Stimulated activated CD4-positive, alpha-beta T cell treated with anti-CD3 and anti-CD28 coated beads, Interleukin-1b, Interleukin-23, amount 100 ng/mL, for 24 hours (primary cell): ENCODE results near the gene SERPINA3.

Experiments used
- DNase-seq, 4 experiments: peaks; one replicate each; pipeline ENCODE4 v3.0.0-alpha.2; 2020; ENCODE audit warnings: low read depth in 4 of 4, low spot score in 1 of 4

The SERPINA3 gene

DNA sequence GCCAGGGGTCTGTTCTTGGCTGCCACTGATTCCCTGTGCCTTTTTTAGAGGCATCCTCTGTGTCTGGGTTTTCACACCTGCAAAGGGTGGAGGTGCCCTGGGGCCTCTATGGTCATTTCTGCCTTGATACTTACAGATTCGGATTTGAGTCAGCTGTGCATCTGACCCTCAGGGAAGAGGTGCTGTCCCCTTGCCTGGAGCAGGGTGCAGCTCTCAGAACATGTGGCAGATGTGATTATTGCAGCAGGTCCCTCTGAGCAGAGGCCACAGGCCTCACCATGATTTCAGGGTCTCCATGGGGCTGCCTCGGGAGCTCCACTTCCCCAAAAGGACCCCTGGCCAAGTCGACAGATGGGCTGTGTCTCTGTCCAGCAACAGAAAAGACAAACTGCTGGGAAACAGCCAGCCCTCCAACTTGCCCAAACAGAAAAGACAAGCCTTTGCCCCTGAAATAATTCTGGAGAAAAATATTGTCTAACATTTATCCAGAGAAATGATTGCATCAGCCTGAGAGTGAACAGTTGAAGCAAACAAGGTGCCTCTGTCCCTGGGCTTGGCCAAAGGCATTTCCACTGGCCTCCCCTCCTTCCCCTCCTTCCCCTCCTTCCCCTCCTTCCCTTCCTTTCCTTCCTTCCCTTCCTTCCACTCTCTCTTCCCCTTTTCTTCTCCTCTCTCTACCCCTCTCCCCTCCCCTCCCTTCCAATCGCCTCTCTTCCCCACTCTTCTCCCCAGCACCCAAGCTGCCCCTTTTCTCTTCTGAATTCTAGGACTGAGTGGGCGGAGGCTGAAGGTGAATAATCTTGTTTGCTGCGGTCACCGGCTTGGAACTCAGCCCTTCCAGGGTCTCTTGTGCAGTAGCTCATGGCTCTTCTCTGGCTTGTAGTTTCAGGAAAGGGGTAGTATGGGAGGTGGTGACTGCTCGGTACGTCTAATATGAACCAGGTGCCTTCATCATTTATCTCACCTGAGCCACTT lies 676 bp downstream of the SERPINA3 start:
- no peak for DNase-seq

DNA sequence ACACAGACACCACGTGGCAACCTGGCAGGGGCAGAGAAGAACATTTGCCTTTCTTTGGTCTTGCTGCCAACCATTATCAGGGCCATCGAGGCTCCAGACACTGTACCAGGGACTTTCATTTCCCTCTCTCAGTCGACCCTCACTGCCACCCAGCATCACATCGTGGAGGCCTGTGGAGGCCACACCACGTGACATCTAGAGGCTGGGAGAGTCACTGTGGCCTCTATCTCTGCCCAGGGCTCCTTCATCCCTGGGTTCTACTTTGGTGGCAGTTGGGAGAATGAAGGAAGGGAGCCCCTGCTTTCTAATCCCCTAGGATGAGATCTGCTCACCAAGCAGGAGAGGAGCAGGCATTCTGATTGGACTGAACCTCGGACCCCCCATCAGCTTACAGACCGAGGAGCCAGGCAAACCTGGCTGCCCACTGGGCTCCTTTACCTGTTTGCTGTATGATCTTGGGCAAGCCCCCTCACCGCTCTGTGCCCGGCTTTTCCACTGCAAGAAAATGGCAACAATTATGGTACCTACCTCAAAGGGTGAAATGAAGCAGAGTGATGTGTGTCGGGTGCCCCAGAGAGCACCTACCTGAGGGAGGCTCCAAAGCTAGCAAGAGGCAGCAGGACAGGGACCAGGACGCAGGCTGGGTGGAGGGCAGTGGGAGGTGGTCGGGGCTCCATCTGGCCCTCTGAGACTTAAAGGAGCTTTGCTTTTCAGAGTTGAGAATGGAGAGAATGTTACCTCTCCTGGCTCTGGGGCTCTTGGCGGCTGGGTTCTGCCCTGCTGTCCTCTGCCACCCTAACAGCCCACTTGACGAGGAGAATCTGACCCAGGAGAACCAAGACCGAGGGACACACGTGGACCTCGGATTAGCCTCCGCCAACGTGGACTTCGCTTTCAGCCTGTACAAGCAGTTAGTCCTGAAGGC lies 1.8 kb downstream of the SERPINA3 start:
- DNase-seq = no peak

DNA sequence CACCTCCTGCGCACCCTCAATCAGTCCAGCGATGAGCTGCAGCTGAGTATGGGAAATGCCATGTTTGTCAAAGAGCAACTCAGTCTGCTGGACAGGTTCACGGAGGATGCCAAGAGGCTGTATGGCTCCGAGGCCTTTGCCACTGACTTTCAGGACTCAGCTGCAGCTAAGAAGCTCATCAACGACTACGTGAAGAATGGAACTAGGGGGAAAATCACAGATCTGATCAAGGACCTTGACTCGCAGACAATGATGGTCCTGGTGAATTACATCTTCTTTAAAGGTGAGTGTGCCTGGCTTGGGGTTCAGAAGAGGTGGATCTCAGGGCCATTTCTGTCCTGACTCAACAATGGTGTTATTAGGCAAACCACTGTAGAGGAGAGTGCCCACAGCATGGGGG lies 2.6 kb downstream of the SERPINA3 start:
- no peak for DNase-seq

DNA sequence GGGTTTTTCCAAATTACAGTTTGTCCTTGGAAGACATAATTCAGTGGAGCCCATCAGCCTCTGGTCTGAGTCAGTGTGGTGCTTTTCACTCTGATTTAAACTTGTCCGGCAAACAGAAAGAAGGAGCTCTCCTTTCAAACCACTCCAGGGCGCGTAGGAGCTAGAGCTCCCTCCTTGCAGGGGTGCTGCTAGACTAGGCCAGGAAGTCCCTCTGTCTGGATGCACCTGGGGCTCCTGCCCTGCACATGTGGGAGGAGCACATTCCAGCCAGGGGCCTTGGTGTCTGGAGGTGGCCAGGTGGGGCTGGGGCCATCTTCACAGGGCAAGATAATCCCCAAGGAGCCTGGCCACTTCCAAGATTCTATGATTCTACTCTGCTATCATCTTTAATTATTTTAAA lies 3.1 kb downstream of the SERPINA3 start:
- no peak for DNase-seq

DNA sequence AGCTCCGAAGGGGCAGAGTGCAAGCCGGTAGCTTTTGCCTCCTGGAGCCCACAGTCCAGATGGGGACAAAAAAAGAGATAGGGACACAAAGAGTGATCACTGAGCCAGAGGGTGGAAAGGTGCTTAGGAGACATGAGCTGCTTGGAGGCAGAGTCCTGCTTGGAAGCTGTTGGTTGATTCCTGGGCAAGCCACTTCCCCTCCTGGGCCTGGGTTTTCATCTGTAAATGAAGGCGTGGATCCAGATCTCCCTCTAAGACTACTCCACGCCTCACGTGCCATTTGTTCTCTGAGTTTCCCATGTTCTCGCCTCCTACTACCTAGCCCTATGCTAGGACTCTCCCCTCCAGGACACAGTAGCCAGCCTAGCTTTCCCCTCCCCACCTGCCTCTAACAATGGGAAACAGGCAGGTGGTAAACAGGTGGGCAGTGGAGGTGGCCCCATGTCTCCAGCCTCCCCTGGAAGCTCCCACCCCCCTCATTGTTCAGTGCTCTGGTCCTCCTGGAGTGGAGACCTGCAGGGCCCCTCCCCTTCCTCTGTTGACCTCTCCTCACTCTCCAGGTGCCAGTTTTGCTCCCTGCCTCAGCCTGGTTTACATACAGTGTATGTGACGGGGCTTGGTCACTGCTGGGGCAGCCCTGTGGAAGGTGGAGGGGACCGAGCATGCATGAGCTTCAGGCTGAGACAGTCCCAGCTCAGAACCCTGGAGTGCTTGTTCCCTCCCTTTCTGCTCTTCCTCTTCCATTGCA lies 3.8 kb downstream of the SERPINA3 start:
- DNase-seq = no peak

DNA sequence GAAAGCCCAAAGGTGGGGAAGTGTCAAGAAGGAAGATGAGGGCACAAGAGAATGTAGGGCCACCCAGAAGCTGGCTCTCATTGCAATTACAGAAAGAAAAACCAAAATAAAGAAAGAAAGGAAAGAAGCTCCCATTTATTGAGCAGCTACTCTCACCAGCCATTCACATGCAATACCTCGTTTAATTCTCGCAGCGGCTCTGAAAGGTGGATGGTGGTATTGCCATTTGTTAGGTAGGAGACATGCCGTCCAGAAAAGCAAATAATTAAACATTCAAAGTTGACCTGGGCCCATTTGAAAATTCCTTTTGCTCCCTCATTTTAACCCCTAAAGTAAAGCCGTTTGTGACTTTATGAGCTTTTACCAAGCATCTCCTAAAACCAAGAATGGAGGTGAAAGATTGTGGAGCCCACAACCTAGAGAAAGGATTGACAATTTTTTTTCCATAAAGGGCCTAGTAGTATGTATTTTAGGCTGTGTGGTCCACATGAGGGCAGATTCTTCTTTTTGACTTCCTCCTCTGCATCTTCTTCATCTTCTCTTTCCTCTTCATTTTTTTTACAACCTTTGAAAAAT lies 5.3 kb downstream of the SERPINA3 start:
- DNase-seq = no peak

DNA sequence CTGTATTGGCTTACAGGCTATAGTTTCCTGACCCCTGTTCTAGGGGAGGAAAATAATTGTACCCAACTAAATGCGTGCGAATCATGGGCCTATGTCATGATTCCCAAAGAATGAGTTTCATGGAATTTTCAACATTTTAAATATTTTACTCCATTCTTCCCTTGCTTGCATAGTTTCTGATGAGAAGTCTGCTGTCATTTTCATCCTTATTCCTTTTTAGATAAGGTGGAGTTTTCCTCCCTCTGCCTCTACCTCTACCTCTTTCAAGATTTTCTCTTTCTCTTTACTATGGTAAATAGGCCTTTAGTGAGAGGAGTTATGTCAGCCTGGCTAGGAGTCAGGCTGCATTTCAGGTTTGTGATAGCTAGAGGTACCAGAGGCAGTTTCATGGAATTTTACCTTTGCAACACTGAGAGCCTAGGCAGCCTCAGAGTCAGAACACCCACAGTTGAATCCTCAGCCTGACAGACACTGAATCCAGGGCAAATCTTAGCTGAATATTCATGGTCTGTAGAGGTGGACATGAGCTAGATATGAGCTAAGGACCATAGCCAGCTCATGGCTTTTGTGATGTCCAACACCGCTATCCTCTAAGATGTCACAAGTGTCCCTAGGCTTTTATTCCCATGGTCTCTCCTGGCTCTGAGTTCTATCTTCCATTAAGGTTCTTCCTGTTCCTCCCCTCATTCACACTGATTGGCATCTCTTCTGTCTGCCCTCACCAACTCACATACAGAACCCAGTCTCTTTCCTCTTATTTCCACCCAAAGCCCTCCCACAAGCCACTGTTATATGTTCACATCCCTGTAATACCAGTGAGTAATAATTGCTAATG lies 6.0 kb downstream of the SERPINA3 start:
- DNase-seq = no peak

DNA sequence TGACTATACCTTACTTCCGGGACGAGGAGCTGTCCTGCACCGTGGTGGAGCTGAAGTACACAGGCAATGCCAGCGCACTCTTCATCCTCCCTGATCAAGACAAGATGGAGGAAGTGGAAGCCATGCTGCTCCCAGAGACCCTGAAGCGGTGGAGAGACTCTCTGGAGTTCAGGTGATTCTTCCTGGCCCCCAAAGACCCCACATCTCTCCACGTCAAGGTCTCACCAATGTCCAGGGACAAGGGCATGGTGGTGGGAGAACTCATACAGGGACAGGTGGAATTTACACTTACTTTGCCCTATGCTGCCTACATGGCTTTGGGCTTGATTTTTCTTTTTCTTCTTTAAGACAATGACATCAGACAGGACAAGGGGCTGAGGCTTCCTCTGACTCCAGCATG lies 7.1 kb downstream of the SERPINA3 start:
- no peak for DNase-seq

DNA sequence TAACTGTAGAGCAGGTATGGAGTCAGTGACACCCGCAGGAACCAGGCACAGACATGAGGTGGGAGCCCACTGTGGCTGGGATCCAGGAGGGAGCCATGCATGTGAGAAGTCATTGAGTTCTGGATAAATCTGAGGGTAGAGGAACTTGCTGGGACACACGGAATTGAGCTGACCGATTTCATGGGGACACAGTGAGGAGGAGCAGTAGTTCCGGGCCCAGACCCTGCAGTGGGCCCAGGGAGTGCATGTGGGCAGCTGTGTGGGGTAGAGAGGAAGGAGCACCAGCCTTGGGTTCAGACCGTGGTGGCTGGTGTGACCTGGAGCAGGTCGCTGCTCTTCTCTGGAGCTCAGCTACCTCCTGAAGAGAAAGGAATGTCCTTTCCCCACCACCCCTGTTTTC lies 8.4 kb downstream of the SERPINA3 start:
- DNase-seq = no peak

DNA sequence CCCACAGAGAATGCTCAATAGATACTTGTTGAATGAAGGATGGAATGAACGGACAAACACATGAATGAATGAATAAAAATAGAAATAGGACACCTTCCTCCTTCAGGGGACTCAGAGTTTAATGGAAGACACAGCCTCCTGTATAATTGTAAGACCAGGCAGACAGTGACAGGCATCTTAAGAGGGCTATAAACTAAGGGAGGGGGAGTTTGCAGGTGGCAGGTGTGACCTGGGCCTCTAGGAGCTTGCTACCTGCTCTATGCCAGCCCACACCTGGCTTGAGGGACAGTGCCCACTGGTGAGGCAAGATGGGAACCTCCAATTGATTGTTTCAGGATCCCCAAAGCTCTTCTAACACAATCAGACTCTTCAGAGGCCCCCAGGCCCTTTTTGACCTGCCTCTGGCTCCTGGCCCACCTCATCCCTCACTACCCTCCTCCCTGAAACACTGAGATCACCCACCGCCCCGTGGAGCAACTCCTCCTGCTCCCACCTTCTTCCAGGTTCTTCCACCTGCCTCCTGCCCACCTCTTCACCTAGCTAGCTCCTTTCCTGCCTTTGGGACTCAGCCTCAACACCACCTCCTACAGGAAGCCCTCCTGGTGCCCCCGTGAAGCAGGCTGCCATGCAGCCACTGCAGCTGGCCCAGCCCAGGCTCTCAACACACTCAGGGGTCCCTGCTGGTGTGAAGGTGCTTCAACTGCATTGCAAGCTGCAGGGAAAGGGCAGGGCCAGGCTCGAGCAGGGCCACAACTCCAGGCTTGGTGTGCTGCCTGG lies 9.4 kb downstream of the SERPINA3 start:
- DNase-seq = no peak

DNA sequence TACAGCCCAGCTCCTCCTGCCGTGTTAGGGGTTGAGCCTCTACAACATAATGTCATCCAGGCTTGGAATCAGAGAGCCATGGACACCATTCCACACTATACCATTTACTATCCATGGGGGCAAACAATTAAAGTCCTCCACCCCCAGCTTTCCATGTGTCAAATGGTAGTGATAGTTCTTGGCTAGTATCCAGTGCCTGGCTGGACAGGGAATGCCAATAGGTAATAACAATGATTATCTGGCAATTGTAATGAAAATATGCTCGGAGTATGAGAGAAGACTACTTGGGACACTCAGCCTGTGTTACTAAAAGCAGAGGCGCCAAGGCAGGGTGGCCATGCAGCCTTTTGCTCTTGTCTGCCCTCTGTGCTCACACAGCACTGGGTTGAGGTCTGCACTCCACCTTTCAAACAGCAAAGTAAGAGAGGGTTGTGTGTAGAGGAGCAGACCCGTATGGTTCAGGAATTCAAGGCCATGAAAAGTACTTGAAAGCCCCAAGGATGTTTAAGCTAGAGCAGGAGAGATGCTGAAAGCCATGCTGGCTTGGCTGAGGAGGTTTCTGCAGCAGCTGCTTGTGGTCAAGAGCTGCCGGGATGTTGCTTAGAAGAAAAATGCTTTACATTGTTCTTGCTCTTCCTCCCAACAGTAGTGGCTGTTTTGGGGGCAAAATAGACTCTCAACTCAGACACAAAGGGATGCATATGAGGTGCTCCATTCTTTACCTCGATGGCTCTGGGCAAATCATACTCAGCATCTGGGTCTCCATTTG lies 10.6 kb downstream of the SERPINA3 start:
- DNase-seq = no peak

DNA sequence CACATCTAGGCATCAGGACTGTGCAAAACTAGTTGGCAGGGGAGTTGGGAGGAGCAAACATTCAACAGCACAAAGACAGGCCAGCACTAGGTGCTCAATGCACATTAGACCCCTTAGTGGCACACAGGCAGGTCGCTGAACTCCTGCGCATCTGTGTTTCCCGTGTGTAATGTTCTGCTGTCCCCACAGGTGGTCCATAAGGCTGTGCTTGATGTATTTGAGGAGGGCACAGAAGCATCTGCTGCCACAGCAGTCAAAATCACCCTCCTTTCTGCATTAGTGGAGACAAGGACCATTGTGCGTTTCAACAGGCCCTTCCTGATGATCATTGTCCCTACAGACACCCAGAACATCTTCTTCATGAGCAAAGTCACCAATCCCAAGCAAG lies 11.2 kb downstream of the SERPINA3 start:
- DNase-seq = no peak

DNA sequence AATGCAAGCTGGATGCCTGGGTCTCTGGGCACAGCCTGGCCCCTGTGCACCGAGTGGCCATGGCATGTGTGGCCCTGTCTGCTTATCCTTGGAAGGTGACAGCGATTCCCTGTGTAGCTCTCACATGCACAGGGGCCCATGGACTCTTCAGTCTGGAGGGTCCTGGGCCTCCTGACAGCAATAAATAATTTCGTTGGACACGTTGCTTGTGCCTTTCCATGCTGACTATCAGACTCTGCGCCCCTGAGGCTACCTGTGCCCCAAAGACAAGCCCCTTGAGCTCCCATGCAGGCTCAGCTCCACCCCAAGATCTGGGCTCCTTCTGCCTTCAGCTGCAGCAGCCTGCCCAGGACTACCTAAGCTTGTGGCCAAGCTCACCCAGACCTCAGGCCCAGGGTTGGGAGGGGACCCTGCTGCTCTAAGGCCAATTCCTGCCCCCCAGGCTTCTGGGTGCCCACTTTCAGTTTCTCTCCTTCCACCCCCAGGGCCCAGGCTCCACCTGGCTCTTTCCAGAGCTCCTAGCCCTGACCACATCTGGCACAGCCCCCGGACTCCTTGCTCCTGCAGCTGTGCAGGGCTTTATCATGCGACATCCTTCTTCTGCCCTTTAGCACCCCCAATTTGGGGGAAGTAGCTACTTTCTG lies 11.8 kb downstream of the SERPINA3 start:
- no peak for DNase-seq

DNA sequence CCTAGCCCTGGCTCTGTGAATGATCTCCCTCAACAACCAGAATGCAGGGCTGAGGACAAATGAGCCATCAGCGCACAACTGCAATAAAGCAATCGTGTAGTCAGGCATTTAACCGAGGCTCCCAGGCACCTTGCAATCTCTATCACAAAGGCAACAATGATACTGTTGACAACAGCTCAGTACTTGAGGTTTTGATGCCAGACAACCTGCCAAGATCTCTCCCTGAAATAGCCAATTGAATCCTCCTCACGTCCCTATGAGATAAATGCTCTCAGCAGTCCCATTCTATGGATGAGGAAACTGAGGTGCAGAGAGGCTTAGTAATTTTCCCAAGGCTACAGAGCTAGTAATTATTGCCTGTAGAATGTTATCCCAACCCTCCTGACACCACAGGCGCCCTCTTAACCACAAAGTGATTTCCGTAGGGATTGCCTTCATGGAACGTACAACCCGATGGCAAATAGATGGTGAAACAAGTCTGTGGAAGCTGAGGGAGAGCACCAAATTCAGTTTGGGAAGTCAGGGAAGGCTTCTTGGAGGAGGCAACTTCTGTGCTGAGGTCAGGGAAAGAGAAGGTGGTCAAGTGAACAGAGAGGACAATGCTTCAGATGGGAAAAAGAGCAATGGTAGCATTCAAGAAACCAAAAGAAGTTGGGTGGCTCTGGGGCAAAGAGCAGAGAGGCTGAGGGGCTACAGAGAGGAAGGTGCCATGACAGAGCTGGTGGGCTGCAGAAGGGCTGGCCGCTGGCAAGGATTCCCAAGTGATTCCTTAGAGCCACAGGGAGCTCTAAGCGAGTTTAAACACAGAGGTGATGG lies 12.6 kb downstream of the SERPINA3 start:
- no peak for DNase-seq

DNA sequence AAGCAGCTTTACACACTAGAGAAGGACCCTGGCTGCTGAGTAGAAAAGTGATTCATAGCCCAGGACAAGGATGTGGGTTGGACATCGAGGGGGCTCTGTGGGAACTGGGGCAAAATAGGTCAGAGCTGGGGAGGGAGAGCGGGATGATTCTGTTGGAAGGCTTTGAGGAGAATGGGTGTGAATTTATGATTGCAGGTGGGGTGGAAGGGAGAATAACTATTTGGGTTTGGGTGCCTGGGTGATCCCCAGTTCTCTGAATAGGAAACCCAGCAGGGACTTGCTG lies 13.1 kb downstream of the SERPINA3 start:
- no peak for DNase-seq

DNA sequence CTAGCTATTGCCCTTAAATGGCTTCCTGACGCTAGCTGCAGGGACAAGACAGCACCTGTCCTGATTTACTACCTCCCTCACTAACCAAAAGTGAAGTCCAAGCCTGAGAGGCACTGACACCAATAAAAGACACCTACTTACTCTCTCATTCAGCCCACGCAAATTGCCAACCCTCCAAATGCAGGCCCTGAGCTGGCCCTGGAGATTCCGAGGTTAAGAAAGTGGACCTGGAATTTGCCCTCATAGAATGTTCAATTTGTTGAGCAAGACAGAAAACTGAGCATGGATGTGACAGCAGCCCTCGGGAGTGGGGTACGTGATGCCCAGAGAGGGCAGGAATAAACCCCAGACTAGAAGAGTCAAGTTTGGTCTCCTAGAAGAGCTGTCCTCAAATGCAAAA lies 16.4 kb downstream of the SERPINA3 start:
- DNase-seq = no peak

DNA sequence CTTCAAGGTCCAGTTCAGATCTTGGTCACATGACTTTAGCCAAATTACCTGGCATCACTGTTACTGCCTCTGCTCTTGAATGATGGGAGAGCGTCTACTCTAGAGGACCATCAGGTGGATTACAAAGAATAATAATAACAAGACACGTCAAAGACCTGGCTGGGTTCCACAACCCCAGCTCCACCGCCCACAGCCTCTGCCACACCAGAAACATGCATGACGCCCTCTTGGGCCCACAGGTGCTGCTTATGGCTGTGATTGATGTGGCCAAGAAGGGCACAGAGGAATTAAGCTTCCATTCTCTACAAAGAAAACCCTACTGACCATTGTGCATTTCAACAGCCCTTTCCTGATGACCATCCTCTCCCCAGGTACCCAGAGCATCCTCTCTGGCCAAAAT lies 18.2 kb downstream of the SERPINA3 start:
- no peak for DNase-seq
